WTC11 (cell line): Measurements from ENCODE around the gene DDI2.

ENCODE experiments used
- ATF3 ChIP-seq: sonication (generic); formaldehyde crosslinking; conservative IDR thresholded peaks from 2 replicates; pipeline ENCODE4 v1.8.1; 2022; ENCODE audit warnings: mild to moderate bottlenecking, missing genetic modification reagents
- CTCF ChIP-seq: fragments of 200-600 bp; IDR thresholded peaks from 2 replicates; pipeline ENCODE4 v1.8.0; 2022; ENCODE audit warnings: antibody characterized with exemption
- IRF1 ChIP-seq: sonication (generic); formaldehyde crosslinking; IDR thresholded peaks from 2 replicates; pipeline ENCODE4 v1.8.0; 2023; ENCODE audit warnings: missing genetic modification reagents
- KAT7 ChIP-seq: sonication (generic); formaldehyde crosslinking; IDR thresholded peaks from 2 replicates; pipeline ENCODE4 v1.8.1; 2023; ENCODE audit warnings: missing genetic modification reagents, mild to moderate bottlenecking, borderline replicate concordance
- NR3C1 ChIP-seq: sonication (generic); formaldehyde crosslinking; conservative IDR thresholded peaks from 2 replicates; pipeline ENCODE4 v1.8.1; 2023; ENCODE audit warnings: low read depth, mild to moderate bottlenecking, missing genetic modification reagents
- SP1 ChIP-seq: sonication (generic); formaldehyde crosslinking; conservative IDR thresholded peaks from 2 replicates; pipeline ENCODE4 v1.8.1; 2022; ENCODE audit warnings: missing genetic modification reagents
- TCF7 ChIP-seq: sonication (generic); formaldehyde crosslinking; IDR thresholded peaks from 2 replicates; pipeline ENCODE4 v1.8.0; 2022; ENCODE audit warnings: mild to moderate bottlenecking, low read depth, missing genetic modification reagents, moderate library complexity
- TEAD1 ChIP-seq: sonication (generic); formaldehyde crosslinking; IDR thresholded peaks from 2 replicates; pipeline ENCODE4 v1.8.0; 2022; ENCODE audit warnings: mild to moderate bottlenecking, missing genetic modification reagents
- ZBTB43 ChIP-seq: sonication (generic); formaldehyde crosslinking; IDR thresholded peaks from 2 replicates; pipeline ENCODE4 v1.8.1; 2023; ENCODE audit warnings: mild to moderate bottlenecking, missing genetic modification reagents
- ZNF263 ChIP-seq: sonication (generic); formaldehyde crosslinking; IDR thresholded peaks from 2 replicates; pipeline ENCODE4 v1.8.1; 2022; ENCODE audit warnings: low read depth, mild to moderate bottlenecking, moderate library complexity, missing genetic modification reagents

DNA sequence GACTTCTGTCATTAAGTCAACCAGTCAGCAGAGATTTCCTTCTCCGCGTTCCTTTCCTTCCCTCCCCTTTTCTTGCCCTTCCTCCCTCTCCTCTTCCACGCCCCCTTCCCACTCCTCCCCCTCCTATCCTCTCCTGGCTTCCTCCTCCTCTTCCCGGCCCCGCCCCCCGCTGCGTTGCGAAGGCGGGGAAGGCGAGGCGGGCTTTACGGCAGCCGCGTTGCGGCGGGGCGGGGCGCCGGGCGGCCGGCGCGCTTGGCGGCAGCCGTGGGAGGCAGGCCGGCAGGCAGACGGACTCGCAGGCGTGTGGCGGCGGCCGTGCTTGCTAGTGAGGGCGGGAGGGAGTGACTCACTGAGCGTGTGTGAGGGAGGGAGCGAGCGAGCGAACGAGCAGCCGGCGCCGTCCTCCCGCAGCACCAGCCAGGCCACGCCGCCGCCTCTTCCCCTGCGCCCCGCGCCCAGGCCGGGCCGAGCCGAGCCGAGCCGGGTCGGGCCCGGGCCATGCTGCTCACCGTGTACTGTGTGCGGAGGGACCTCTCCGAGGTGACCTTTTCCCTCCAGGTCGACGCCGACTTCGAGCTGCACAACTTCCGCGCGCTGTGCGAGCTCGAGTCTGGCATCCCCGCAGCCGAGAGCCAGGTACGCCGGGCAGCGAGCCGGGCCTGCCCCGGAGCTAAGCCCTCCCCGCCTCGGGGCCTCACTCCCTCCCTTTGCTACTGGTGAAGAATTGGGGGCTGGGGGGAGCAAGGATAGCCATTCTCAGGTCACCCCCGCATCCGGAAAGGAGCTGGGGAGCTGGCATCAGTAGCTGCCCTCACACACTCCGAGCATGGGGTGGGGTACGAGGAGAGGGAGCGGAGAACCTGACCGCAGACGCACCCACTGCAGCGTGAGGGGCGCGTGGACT is at the start of gene DDI2:
- TF ChIP-seq ATF3 (CRISPR knock-in tag) (no peak), TEAD1 (CRISPR knock-in tag) (peak; percentile 36; the same call in 1 of the 2 replicates), CTCF (no peak), TCF7 (CRISPR knock-in tag) (no peak), ZBTB43 (CRISPR knock-in tag) (no peak), NR3C1 (no peak), SP1 (peak; percentile 98), KAT7 (CRISPR knock-in tag) (peak; percentile 33; the same call in 1 of the 2 replicates), ZNF263 (CRISPR knock-in tag) (no peak; the same call in 1 of the 2 replicates), IRF1 (CRISPR knock-in tag) (no peak)
